HEK293 (cell line): Measurements from ENCODE around the gene GALNT16.

Experiments
- HOXA7 ChIP-seq: sonication (generic); formaldehyde crosslinking; IDR thresholded peaks from 2 replicates; pipeline ENCODE4 v1.8.1; 2022; ENCODE audit warnings: missing genetic modification reagents, borderline replicate concordance
- ZNF23 ChIP-seq: fragments of 450-650 bp; formaldehyde crosslinking; IDR thresholded peaks from 2 replicates; pipeline ENCODE4 v1.5.1; 2016; ENCODE audit warnings: missing biosample characterization, missing genetic modification characterization, borderline replicate concordance
- TF ChIP-seq, protein P1 (sequence below): fragments of 450-650 bp; formaldehyde crosslinking; IDR thresholded peaks from 2 replicates; pipeline ENCODE4 v1.5.1; 2016; ENCODE audit warnings: missing biosample characterization, missing genetic modification characterization
- TF ChIP-seq, protein P2 (sequence below): fragments of 450-650 bp; formaldehyde crosslinking; IDR thresholded peaks from 2 replicates; pipeline ENCODE4 v1.5.1; 2016; ENCODE audit warnings: missing biosample characterization, missing genetic modification characterization

DNA sequence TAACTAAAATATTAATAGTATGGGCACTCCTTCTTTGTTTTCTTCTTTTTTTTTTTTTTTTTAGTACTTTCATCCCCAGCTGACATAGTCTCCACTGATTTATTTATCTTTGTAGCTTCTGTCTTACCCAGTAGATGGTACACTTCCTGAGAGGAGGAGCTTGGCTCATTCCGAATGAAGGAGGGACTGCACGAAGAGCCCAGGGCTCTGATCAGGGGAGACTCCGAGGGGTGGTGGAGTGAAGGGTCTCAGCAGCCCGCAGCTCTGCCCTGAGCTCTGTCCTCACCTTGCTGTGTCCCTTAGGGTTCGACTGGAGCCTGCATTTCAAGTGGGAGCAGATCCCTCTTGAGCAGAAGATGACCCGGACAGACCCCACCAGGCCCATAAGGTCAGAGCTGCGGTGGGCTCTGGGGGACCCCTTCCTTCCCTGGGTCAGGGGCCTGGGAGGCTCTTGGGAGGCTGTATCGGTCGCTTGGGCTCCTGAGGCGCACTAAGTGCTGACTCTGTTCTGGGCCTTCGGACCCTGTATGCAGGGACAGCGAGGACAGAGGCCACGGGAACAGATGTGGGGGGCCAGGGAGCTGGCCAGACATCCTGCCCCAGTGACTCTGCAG is 72.9 kb downstream of the GALNT16 start:
- TF ChIP-seq, protein P1, sequence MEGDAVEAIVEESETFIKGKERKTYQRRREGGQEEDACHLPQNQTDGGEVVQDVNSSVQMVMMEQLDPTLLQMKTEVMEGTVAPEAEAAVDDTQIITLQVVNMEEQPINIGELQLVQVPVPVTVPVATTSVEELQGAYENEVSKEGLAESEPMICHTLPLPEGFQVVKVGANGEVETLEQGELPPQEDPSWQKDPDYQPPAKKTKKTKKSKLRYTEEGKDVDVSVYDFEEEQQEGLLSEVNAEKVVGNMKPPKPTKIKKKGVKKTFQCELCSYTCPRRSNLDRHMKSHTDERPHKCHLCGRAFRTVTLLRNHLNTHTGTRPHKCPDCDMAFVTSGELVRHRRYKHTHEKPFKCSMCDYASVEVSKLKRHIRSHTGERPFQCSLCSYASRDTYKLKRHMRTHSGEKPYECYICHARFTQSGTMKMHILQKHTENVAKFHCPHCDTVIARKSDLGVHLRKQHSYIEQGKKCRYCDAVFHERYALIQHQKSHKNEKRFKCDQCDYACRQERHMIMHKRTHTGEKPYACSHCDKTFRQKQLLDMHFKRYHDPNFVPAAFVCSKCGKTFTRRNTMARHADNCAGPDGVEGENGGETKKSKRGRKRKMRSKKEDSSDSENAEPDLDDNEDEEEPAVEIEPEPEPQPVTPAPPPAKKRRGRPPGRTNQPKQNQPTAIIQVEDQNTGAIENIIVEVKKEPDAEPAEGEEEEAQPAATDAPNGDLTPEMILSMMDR, result no peak
- TF ChIP-seq, protein P2, sequence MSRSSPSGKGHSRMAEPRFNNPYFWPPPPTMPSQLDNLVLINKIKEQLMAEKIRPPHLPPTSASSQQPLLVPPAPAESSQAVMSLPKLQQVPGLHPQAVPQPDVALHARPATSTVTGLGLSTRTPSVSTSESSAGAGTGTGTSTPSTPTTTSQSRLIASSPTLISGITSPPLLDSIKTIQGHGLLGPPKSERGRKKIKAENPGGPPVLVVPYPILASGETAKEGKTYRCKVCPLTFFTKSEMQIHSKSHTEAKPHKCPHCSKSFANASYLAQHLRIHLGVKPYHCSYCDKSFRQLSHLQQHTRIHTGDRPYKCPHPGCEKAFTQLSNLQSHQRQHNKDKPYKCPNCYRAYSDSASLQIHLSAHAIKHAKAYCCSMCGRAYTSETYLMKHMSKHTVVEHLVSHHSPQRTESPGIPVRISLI (tag by site-specific recombination), result no peak
- TF ChIP-seq ZNF23, result no peak
- TF ChIP-seq HOXA7 (CRISPR knock-in tag), result no peak
